Large intestine (tissue), 12 donors: ENCODE measurements around the gene CA5B. TPM values are rescaled to one million over a fixed set of nuclear protein-coding genes. Genes with fewer than 3 reads are reported as not detected.
A peak's percentile ranks its signal among the peaks of the same experiment; 100 is the strongest.
"Not testable (repeated sequence)": the region's sequence is repeated elsewhere in the genome, so short reads cannot be mapped to it uniquely, and the experiment has no call there.

ENCODE experiments used
- DNase-seq, 2 donors: peaks; one replicate each; pipeline versions ENCODE4 v3.0.0 to v3.0.0-alpha.2; 2013
- H3K27ac ChIP-seq: one replicate; pipeline ENCODE4 v1.5.1; 2013; ENCODE audit warnings: low read length
- H3K27me3 ChIP-seq: 2 replicates; pipeline ENCODE4 v1.6.1; 2013; ENCODE audit warnings: low read length; ENCODE audit not compliant: control insufficient read depth, insufficient read depth
- H3K36me3 ChIP-seq: 2 replicates; pipeline ENCODE4 v1.6.1; 2013; ENCODE audit warnings: low read length; ENCODE audit not compliant: control insufficient read depth, insufficient read depth
- H3K4me1 ChIP-seq: one replicate; pipeline ENCODE4 v1.6.1; 2013; ENCODE audit warnings: low read length; ENCODE audit not compliant: control insufficient read depth, insufficient read depth
- H3K4me3 ChIP-seq: one replicate; pipeline ENCODE4 v1.5.1; 2013; ENCODE audit warnings: low read length
- H3K9me3 ChIP-seq: one replicate; pipeline ENCODE4 v1.6.1; 2013; ENCODE audit warnings: mild to moderate bottlenecking, low read depth, low read length, moderate library complexity; ENCODE audit not compliant: control insufficient read depth
- WGBS: methylation state at CpG from one replicate; pipeline ENCODE4 v1.1.5; 2013; ENCODE audit warnings: low lambda C conversion rate; ENCODE audit not compliant: insufficient coverage; 5-methylcytosine and 5-hydroxymethylcytosine counted together
- long read RNA-seq, 11 donors: transcript quantifications; one replicate each; lab custom pipeline, GENCODE V29; 2026
- polyA plus RNA-seq: library from polyadenylated mRNA; unstranded; fragments of 120-200 nt; gene quantifications from one replicate; pipeline ENCODE4 v1.2.1, GENCODE V29; 2013

The CA5B gene
- polyA plus RNA-seq: 3.4 TPM
- long read RNA-seq, donor 1: 0 reads
- long read RNA-seq, donor 2: 0 reads
- long read RNA-seq, donor 3: 0 reads
- long read RNA-seq, donor 4: 0 reads
- long read RNA-seq, donor 5: 0 reads
- long read RNA-seq, donor 6: 0 reads
- long read RNA-seq, donor 7: 0 reads
- long read RNA-seq, donor 8: 0 reads
- long read RNA-seq, donor 9: 0 reads
- long read RNA-seq, donor 10, partial matches to known transcripts: 0 of 1 reads
- long read RNA-seq, donor 10, other reads (novel, unspliced or antisense): 0 of 1 reads
- long read RNA-seq, donor 11, full-length matches to known transcripts: 1 of 1 reads
- long read RNA-seq, donor 11, partial matches to known transcripts: 0 of 1 reads
- long read RNA-seq, donor 11, other reads (novel, unspliced or antisense): 0 of 1 reads

- peak within 1 kb of the TSS; percentile 57 for H3K4me3 ChIP-seq
- peak within 1 kb of the TSS; percentile 33 for H3K27ac ChIP-seq
- H3K27me3 ChIP-seq: no peaks in the 10 kb centered on the region
- H3K4me1 ChIP-seq: no peaks in the 10 kb centered on the region
- peak; percentile 92 to 93 for DNase-seq
- H3K36me3 ChIP-seq: no peaks in the 10 kb centered on the region
- no CpG with 5 or more reads among the region's 55 CpGs for WGBS
- H3K9me3 ChIP-seq: no peaks in the 10 kb centered on the region
Observed at GRCh38 chrX:15737959-15738902, at the start of gene CA5B. TSS of gene CA5B (plus strand) at chrX:15738270. CDS start at chrX:15750024, 11,754 bp downstream.

GRCh38 chrX:15694941-15695451 lies 43.1 kb upstream of the CA5B start:
- H3K36me3 ChIP-seq: peaks cover 9% of the 10 kb centered on the region
- H3K4me1 ChIP-seq: no peaks in the 10 kb centered on the region
- no CpG with 5 or more reads among the region's 6 CpGs for WGBS
- no peak overlapping the region for H3K27ac ChIP-seq
- no peaks in the 10 kb centered on the region for H3K9me3 ChIP-seq
- H3K27me3 ChIP-seq: no peaks in the 10 kb centered on the region
- DNase-seq: peak in 1 of 2 donors; percentile 34
- H3K4me3 ChIP-seq: no peak overlapping the region

GRCh38 chrX:15696516-15696915 lies 41.6 kb upstream of the CA5B start:
- Histone ChIP-seq H3K27ac (no peak overlapping the region), H3K36me3 (peaks cover 9% of the 10 kb centered on the region), H3K27me3 (no peaks in the 10 kb centered on the region), H3K9me3 (no peaks in the 10 kb centered on the region), H3K4me1 (no peaks in the 10 kb centered on the region), H3K4me3 (no peak overlapping the region)
- DNase-seq: no peak
- no CpG with 5 or more reads among the region's 3 CpGs for WGBS

- Histone ChIP-seq H3K9me3 (no peaks in the 10 kb centered on the region), H3K4me3 (no peak overlapping the region)
Observed at GRCh38 chrX:15702488-15703371, 35.3 kb upstream of the CA5B start.

GRCh38 chrX:15703809-15704208 lies 34.3 kb upstream of the CA5B start:
- DNase-seq, H3K27ac ChIP-seq, H3K27me3 ChIP-seq, H3K4me3 ChIP-seq, H3K9me3 ChIP-seq, H3K36me3 ChIP-seq, H3K4me1 ChIP-seq: not testable (repeated sequence)
- no CpG with 5 or more reads among the region's 5 CpGs for WGBS

More at GRCh38 chrX:15702488-15703371, 35.3 kb upstream of the CA5B start:
- Histone ChIP-seq H3K27me3 (no peaks in the 10 kb centered on the region), H3K27ac (no peak overlapping the region), H3K4me1 (no peaks in the 10 kb centered on the region), H3K36me3 (no peaks in the 10 kb centered on the region)
- no CpG with 5 or more reads among the region's 40 CpGs for WGBS
- no peak for DNase-seq

- H3K27ac ChIP-seq, H3K4me3 ChIP-seq, H3K4me1 ChIP-seq, H3K9me3 ChIP-seq, DNase-seq, H3K27me3 ChIP-seq, H3K36me3 ChIP-seq: not testable (repeated sequence)
- no CpG with 5 or more reads among the region's 8 CpGs for WGBS
Observed at GRCh38 chrX:15704273-15704672, 33.8 kb upstream of the CA5B start.

- Histone ChIP-seq H3K4me3 (no peak overlapping the region), H3K4me1 (no peaks in the 10 kb centered on the region), H3K27me3 (no peaks in the 10 kb centered on the region), H3K9me3 (no peaks in the 10 kb centered on the region), H3K27ac (no peak overlapping the region), H3K36me3 (no peaks in the 10 kb centered on the region)
- no CpG with 5 or more reads among the region's 1 CpG for WGBS
- no peak for DNase-seq
Observed at GRCh38 chrX:15714529-15714928, 23.5 kb upstream of the CA5B start.

GRCh38 chrX:15718283-15718970 lies 19.6 kb upstream of the CA5B start:
- Histone ChIP-seq H3K27ac (no peak overlapping the region), H3K4me3 (no peak overlapping the region), H3K36me3 (no peaks in the 10 kb centered on the region), H3K4me1 (no peaks in the 10 kb centered on the region), H3K27me3 (no peaks in the 10 kb centered on the region), H3K9me3 (no peaks in the 10 kb centered on the region)
- DNase-seq: peak in 1 of 2 donors; percentile 22
- no CpG with 5 or more reads among the region's 9 CpGs for WGBS

- no peak overlapping the region for H3K4me3 ChIP-seq
- H3K36me3 ChIP-seq: no peaks in the 10 kb centered on the region
- no CpG with 5 or more reads among the region's 4 CpGs for WGBS
- no peaks in the 10 kb centered on the region for H3K9me3 ChIP-seq
- H3K4me1 ChIP-seq: no peaks in the 10 kb centered on the region
- no peak overlapping the region for H3K27ac ChIP-seq
- DNase-seq: no peak
- no peaks in the 10 kb centered on the region for H3K27me3 ChIP-seq
Observed at GRCh38 chrX:15719324-15719968, 18.6 kb upstream of the CA5B start.
